GM23338 (cell line): ENCODE data around the gene MAP3K8. TPM values are rescaled to one million over a fixed set of nuclear protein-coding genes. Genes with fewer than 3 reads are reported as not detected.

Source experiments
- ATAC-seq: fragments of 200-7000 bp; cut with Tn5 transposase; 3 replicates; pipeline ENCODE4 v1.9.1; 2020
- DNase-seq: peaks from one replicate; pipeline ENCODE4 v3.0.0-alpha.2; 2015; ENCODE audit warnings: low spot score
- H2AFZ ChIP-seq: fragments of 200-600 bp; sonication (generic); 2 replicates; pipeline ENCODE4 v1.8.0; 2016; ENCODE audit warnings: antibody characterized with exemption, mild to moderate bottlenecking, moderate library complexity
- H3F3A ChIP-seq: fragments of 200-600 bp; sonication (generic); replicated peaks from 2 replicates; pipeline ENCODE4 v1.8.0; 2017; ENCODE audit warnings: antibody characterized with exemption, mixed run types, low read depth
- H3K27ac ChIP-seq: fragments of 200-600 bp; sonication (generic); 2 replicates; pipeline ENCODE4 v1.6.1; 2016; ENCODE audit warnings: low read depth
- H3K27me3 ChIP-seq: fragments of 200-600 bp; sonication (generic); 2 replicates; pipeline ENCODE4 v1.8.0; 2016; ENCODE audit warnings: mild to moderate bottlenecking, mixed run types, moderate library complexity; ENCODE audit not compliant: insufficient read depth
- H3K36me3 ChIP-seq: fragments of 200-600 bp; sonication (generic); 2 replicates; pipeline ENCODE4 v1.8.0; 2016; ENCODE audit warnings: mild to moderate bottlenecking; ENCODE audit not compliant: insufficient read depth
- H3K4me1 ChIP-seq: fragments of 200-600 bp; sonication (generic); 2 replicates; pipeline ENCODE4 v1.8.0; 2016; ENCODE audit warnings: mild to moderate bottlenecking, moderate library complexity; ENCODE audit not compliant: insufficient read depth
- H3K4me2 ChIP-seq: fragments of 200-600 bp; sonication (generic); 2 replicates; pipeline ENCODE4 v1.7.1; 2017; ENCODE audit warnings: mixed run types
- H3K4me3 ChIP-seq: fragments of 200-600 bp; sonication (generic); 2 replicates; pipeline ENCODE4 v1.6.1; 2016; ENCODE audit warnings: mixed run types
- H3K79me2 ChIP-seq: fragments of 200-600 bp; sonication (generic); replicated peaks from 2 replicates; pipeline ENCODE4 v1.8.0; 2017; ENCODE audit warnings: mild to moderate bottlenecking; ENCODE audit not compliant: insufficient read depth
- H3K9me2 ChIP-seq: fragments of 200-600 bp; sonication (generic); 2 replicates; pipeline ENCODE4 v1.8.0; 2017; ENCODE audit not compliant: insufficient read depth
- H4K20me1 ChIP-seq: fragments of 200-600 bp; sonication (generic); replicated peaks from 2 replicates; pipeline ENCODE4 v1.8.0; 2017; ENCODE audit warnings: mild to moderate bottlenecking; ENCODE audit not compliant: insufficient read depth
- H3K27ac Mint-ChIP-seq: 2 replicates; pipeline ENCODE4 v1.8.0; 2020; ENCODE audit warnings: inconsistent platforms, mild to moderate bottlenecking, moderate library complexity, mixed read lengths
- H3K27me3 Mint-ChIP-seq: 3 replicates; pipeline ENCODE4 v1.8.0; 2022; ENCODE audit warnings: low read depth, mild to moderate bottlenecking, moderate library complexity, mixed read lengths, inconsistent platforms; ENCODE audit not compliant: insufficient read depth, poor library complexity
- H3K36me3 Mint-ChIP-seq: 3 replicates; pipeline ENCODE4 v1.8.0; 2021; ENCODE audit warnings: low read depth, mild to moderate bottlenecking, inconsistent platforms, moderate library complexity, mixed read lengths
- H3K4me1 Mint-ChIP-seq: 3 replicates; pipeline ENCODE4 v1.8.0; 2020; ENCODE audit warnings: mild to moderate bottlenecking, inconsistent platforms, mixed read lengths
- H3K4me3 Mint-ChIP-seq: 3 replicates; pipeline ENCODE4 v1.8.0; 2021; ENCODE audit warnings: moderate library complexity, mild to moderate bottlenecking, inconsistent platforms, mixed read lengths
- H3K9me3 Mint-ChIP-seq: 3 replicates; pipeline ENCODE4 v1.8.0; 2020; ENCODE audit warnings: moderate library complexity, mild to moderate bottlenecking, inconsistent platforms, mixed read lengths
- CREB1 ChIP-seq: fragments of 250-450 bp; sonication (Bioruptor Pico); IDR thresholded peaks from 2 replicates; pipeline ENCODE4 v1.5.0; 2020; ENCODE audit warnings: low read depth, mild to moderate bottlenecking, moderate library complexity
- CTCF ChIP-seq, 2 experiments: fragments of 200-600 bp in 1 of 2; sonication (generic) in 1 of 2; conservative IDR thresholded peaks; 2 replicates each; pipeline versions ENCODE4 v1.5.1 to v1.6.1; 2016 to 2017; ENCODE audit warnings: antibody characterized with exemption in 2 of 2, low read depth in 2 of 2, mild to moderate bottlenecking in 2 of 2, moderate library complexity in 1 of 2
- EZH2 ChIP-seq: fragments of 200-600 bp; sonication (generic); IDR thresholded peaks from one replicate; pipeline ENCODE4 v1.8.0; 2017; ENCODE audit warnings: antibody characterized with exemption, mild to moderate bottlenecking, low read depth; ENCODE audit not compliant: unreplicated experiment
- EZH2phosphoT487 ChIP-seq: fragments of 200-600 bp; sonication (generic); IDR thresholded peaks from one replicate; pipeline ENCODE4 v1.8.1; 2018; ENCODE audit warnings: antibody characterized with exemption; ENCODE audit not compliant: unreplicated experiment
- JUNB ChIP-seq: IDR thresholded peaks from one replicate; pipeline ENCODE4 v1.6.1; 2016; ENCODE audit warnings: antibody characterized with exemption; ENCODE audit not compliant: unreplicated experiment
- NANOG ChIP-seq: IDR thresholded peaks from 2 replicates; pipeline ENCODE4 v1.6.1; 2016; ENCODE audit warnings: antibody characterized with exemption, borderline replicate concordance
- POLR2AphosphoS5 ChIP-seq: IDR thresholded peaks from 2 replicates; pipeline ENCODE4 v1.6.1; 2016; ENCODE audit warnings: antibody characterized with exemption, low read depth
- REST ChIP-seq: IDR thresholded peaks from one replicate; pipeline ENCODE4 v1.6.1; 2018; ENCODE audit warnings: antibody characterized with exemption; ENCODE audit not compliant: unreplicated experiment
- STAT1 ChIP-seq: IDR thresholded peaks from one replicate; pipeline ENCODE4 v1.6.1; 2016; ENCODE audit warnings: antibody characterized with exemption; ENCODE audit not compliant: unreplicated experiment
- ZNF114 ChIP-seq: fragments of 250-450 bp; sonication (Bioruptor Pico); IDR thresholded peaks from 2 replicates; pipeline ENCODE4 v1.5.0; 2020; ENCODE audit warnings: mild to moderate bottlenecking, moderate library complexity
- ZNF331 ChIP-seq: fragments of 250-450 bp; sonication (Bioruptor Pico); IDR thresholded peaks from 2 replicates; pipeline ENCODE4 v1.5.0; 2020; ENCODE audit warnings: low read depth, mild to moderate bottlenecking, moderate library complexity
- ZNF462 ChIP-seq: fragments of 250-450 bp; sonication (Bioruptor Pico); IDR thresholded peaks from 2 replicates; pipeline ENCODE4 v1.5.0; 2020; ENCODE audit warnings: mild to moderate bottlenecking, moderate library complexity
- polyA plus RNA-seq: library from polyadenylated mRNA; unstranded; fragments of >200 nt; fragmentation: Nextera tagmentation; extraction: Ambion mirVana; gene quantifications from 2 replicates; pipeline ENCODE4 v1.2.1, GENCODE V29; 2016
- total RNA-seq: library from RNA; depleted of rRNA; stranded (reverse); fragments of >200 nt; shearing (Covaris generic); gene quantifications from 2 replicates; pipeline ENCODE4 v1.2.3, GENCODE V29; 2014
- TF ChIP-seq, protein P1 (sequence below): IDR thresholded peaks from 2 replicates; pipeline ENCODE4 v1.6.1; 2016; ENCODE audit warnings: antibody characterized with exemption

The MAP3K8 gene
- total and polyA plus RNA-seq, 2 experiments from 2014 or later, result 3.5 to 5.0 TPM

DNA sequence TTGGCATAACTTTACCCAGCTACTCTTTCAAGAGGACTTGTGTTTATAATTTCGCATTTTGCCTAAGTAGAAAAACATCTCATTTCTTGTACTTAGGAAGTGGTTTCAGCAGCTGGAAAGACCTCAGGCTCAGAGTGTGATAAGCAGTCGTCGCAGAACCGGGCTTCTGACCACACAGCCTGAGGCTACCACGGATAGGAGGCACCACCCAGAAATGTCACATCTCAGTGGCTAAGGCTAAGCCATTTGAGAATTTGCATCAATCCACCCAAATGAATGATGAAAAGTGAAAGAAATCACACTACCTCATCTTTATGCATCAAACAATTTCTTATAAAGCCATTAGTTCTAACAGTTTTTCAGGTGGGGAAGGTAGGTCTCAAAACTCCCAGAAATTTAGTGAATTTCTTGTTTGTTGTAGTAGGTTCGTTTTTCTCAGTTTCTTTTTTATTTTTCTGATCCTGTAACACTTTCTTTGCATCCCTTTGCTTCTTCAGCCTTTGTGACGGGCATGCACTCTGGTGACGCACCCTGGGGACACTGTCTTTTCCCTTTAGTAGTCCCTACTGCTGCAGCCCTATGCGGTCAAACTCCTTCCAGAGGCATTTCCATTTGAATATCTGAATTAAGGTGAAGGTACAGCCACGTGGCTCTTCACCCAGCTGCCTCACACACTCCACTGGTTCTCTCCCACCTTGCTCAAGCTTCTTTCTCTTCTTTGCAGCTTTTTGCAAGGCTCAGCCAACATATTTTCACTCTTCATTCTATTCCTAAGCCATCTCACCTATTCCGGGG is 68.5 kb downstream of the MAP3K8 start:
- Mint-ChIP-seq H3K9me3 (no peaks in the 10 kb centered on the region), H3K4me3 (no peak overlapping the region), H3K27me3 (peaks cover 6% of the 10 kb centered on the region), H3K4me1 (peaks cover 16% of the 10 kb centered on the region; the same call in 2 of the 3 replicates), H3K36me3 (no peaks in the 10 kb centered on the region), H3K27ac (no peak overlapping the region)
- H2AFZ ChIP-seq, result peak overlapping the region; percentile 87
- peak; percentile 79 for ATAC-seq
- no peaks in the 10 kb centered on the region for H4K20me1 ChIP-seq
- no peak for DNase-seq
- TF ChIP-seq ZNF331 (CRISPR knock-in tag) (no peak), JUNB (no peak), CTCF (conservative IDR thresholded peaks at IDR 0.05; ENCODE audit: low read depth in 2 of 2) (no peak), REST (no peak), ZNF114 (CRISPR knock-in tag) (no peak), NANOG (no peak), EZH2 (no peak), POLR2AphosphoS5 (no peak), STAT1 (no peak), CREB1 (CRISPR knock-in tag) (no peak), ZNF462 (no peak), EZH2phosphoT487 (no peak)
- TF ChIP-seq, protein P1, sequence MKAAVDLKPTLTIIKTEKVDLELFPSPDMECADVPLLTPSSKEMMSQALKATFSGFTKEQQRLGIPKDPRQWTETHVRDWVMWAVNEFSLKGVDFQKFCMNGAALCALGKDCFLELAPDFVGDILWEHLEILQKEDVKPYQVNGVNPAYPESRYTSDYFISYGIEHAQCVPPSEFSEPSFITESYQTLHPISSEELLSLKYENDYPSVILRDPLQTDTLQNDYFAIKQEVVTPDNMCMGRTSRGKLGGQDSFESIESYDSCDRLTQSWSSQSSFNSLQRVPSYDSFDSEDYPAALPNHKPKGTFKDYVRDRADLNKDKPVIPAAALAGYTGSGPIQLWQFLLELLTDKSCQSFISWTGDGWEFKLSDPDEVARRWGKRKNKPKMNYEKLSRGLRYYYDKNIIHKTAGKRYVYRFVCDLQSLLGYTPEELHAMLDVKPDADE, result no peak
- H3K4me3 ChIP-seq, result no peak overlapping the region
- peaks cover 10% of the 10 kb centered on the region; the same call in 1 of the 2 replicates for H3K4me1 ChIP-seq
- H3K9me2 ChIP-seq, result no peaks in the 10 kb centered on the region
- H3K27me3 ChIP-seq, result no peaks in the 10 kb centered on the region
- H3K4me2 ChIP-seq, result no peak overlapping the region; the same call in 1 of the 2 replicates
- H3K27ac ChIP-seq, result no peak overlapping the region
- no peaks in the 10 kb centered on the region for H3F3A ChIP-seq
- H3K79me2 ChIP-seq, result no peaks in the 10 kb centered on the region
- H3K36me3 ChIP-seq, result no peaks in the 10 kb centered on the region
